ENCODE data around the gene GFOD1. TPM values are rescaled to one million over a fixed set of nuclear protein-coding genes. Genes with fewer than 3 reads are reported as not detected.

Gene GFOD1
- total RNA-seq, 1 donor from 2014 or later = 2.0 TPM

DNA sequence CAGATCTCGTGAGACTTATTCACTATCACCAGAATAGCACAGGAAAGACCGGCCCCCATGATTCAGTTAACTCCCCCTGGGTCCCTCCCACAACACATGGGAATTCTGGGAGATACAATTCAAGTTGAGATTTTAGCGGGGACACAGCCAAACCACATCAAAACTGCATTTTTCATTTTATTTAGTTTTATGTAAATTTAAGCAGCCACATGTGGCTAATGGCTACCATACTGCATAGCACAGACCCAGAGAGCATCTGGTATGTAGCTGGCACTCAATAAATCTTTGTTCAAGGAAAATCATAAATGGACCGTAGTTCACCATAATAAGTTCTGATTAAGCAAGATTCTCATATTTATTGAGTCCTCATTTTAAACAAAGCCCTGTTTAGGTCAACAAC lies 15.3 kb downstream of the GFOD1 start:
- no peak overlapping the region for H3K4me3 Mint-ChIP-seq (ENCODE audit: unreplicated experiment)
- peaks cover 10% of the 10 kb centered on the region for H3K4me1 Mint-ChIP-seq (ENCODE audit: low read depth)
- no peaks in the 10 kb centered on the region for H3K36me3 Mint-ChIP-seq (ENCODE audit: low read depth)
- H3K27me3 Mint-ChIP-seq (ENCODE audit: low read depth) = no peaks in the 10 kb centered on the region
- DNase-seq (ENCODE audit: low spot score) = no peak
- no peak for TF ChIP-seq CTCF (IDR thresholded peaks at IDR 0.05)
- H3K9me3 Mint-ChIP-seq (ENCODE audit: low read depth) = peaks cover 5% of the 10 kb centered on the region
- no peak overlapping the region for H3K27ac Mint-ChIP-seq (ENCODE audit: unreplicated experiment)

DNA sequence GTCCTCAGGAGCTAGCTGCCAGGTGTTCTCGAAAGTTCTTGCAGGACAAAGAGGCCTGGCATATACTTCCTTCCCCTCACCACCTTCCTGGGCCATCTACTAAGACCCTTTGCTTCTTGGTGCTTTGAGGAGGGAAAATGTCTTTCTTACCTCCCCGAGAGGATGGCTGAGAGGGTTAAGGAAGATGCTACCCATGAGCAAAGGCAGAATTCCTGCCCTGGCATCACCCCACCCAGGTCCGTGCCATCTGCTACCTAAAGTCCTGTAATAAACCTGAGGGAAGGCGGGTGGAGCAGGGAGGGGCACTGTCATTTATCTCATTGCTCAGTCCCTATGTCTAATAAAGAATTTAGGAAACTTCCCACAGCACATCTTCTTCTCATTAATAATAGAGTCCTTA lies 16.2 kb downstream of the GFOD1 start:
- no peak for DNase-seq (ENCODE audit: low spot score)
- Mint-ChIP-seq H3K27ac (ENCODE audit: unreplicated experiment) (no peak overlapping the region), H3K4me3 (ENCODE audit: unreplicated experiment) (no peak overlapping the region), H3K9me3 (ENCODE audit: low read depth) (peaks cover 5% of the 10 kb centered on the region), H3K36me3 (ENCODE audit: low read depth) (no peaks in the 10 kb centered on the region), H3K4me1 (ENCODE audit: low read depth) (peaks cover 10% of the 10 kb centered on the region), H3K27me3 (ENCODE audit: low read depth) (no peaks in the 10 kb centered on the region)
- no peak for TF ChIP-seq CTCF (IDR thresholded peaks at IDR 0.05)

GRCh38 chr6:13470238-13471140 lies 16.9 kb downstream of the GFOD1 start:
- H3K4me3 Mint-ChIP-seq (ENCODE audit: unreplicated experiment) = no peak overlapping the region
- no peak for TF ChIP-seq CTCF (IDR thresholded peaks at IDR 0.05)
- peaks cover 5% of the 10 kb centered on the region for H3K9me3 Mint-ChIP-seq (ENCODE audit: low read depth)
- peaks cover 10% of the 10 kb centered on the region for H3K4me1 Mint-ChIP-seq (ENCODE audit: low read depth)
- DNase-seq (ENCODE audit: low spot score) = no peak
- H3K27me3 Mint-ChIP-seq (ENCODE audit: low read depth) = no peaks in the 10 kb centered on the region
- no peak overlapping the region for H3K27ac Mint-ChIP-seq (ENCODE audit: unreplicated experiment)
- H3K36me3 Mint-ChIP-seq (ENCODE audit: low read depth) = no peaks in the 10 kb centered on the region

DNA sequence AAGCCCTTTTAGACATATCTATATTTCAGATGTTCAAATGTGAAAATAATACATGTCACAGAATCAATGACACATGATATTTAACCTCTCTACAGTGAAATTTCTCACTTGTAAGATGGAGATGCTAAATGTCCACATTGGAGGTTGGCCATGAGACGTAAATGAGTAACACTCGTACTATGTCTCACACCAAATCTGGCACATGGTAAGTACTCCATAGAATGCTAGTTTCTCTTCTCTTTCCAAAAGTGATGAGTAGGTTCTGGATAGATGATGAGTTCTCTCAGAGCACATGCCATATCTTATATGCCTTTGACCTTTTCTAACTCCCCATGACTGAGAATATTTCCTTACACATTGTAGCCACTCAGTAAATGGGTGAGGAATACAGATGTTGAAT lies 17.7 kb downstream of the GFOD1 start:
- H3K4me3 Mint-ChIP-seq (ENCODE audit: unreplicated experiment) = no peak overlapping the region

GRCh38 chr6:13468839-13469238 lies 18.6 kb downstream of the GFOD1 start:
- H3K4me1 Mint-ChIP-seq (ENCODE audit: low read depth) = peaks cover 10% of the 10 kb centered on the region
- no peak overlapping the region for H3K27ac Mint-ChIP-seq (ENCODE audit: unreplicated experiment)
- H3K4me3 Mint-ChIP-seq (ENCODE audit: unreplicated experiment) = no peak overlapping the region
- H3K27me3 Mint-ChIP-seq (ENCODE audit: low read depth) = no peaks in the 10 kb centered on the region
- no peak for DNase-seq (ENCODE audit: low spot score)
- H3K36me3 Mint-ChIP-seq (ENCODE audit: low read depth) = no peaks in the 10 kb centered on the region
- TF ChIP-seq CTCF (IDR thresholded peaks at IDR 0.05) = no peak
- H3K9me3 Mint-ChIP-seq (ENCODE audit: low read depth) = peaks cover 5% of the 10 kb centered on the region

More for the DNA sequence above, 17.7 kb downstream of the GFOD1 start:
- no peak for DNase-seq (ENCODE audit: low spot score)
- no peaks in the 10 kb centered on the region for H3K27me3 Mint-ChIP-seq (ENCODE audit: low read depth)
- H3K4me1 Mint-ChIP-seq (ENCODE audit: low read depth) = peaks cover 10% of the 10 kb centered on the region
- peaks cover 5% of the 10 kb centered on the region for H3K9me3 Mint-ChIP-seq (ENCODE audit: low read depth)
- H3K36me3 Mint-ChIP-seq (ENCODE audit: low read depth) = no peaks in the 10 kb centered on the region
- H3K27ac Mint-ChIP-seq (ENCODE audit: unreplicated experiment) = no peak overlapping the region
- no peak for TF ChIP-seq CTCF (IDR thresholded peaks at IDR 0.05)

Data from chondrocyte (in vitro differentiated cells).